ENCODE data around the gene SFMBT2. TPM values are rescaled to one million over a fixed set of nuclear protein-coding genes. Genes with fewer than 3 reads are reported as not detected.

Gene SFMBT2
- total RNA-seq, 1 experiment from 2014 or later = 0.02 TPM

GRCh38 chr10:7317786-7318446 is 92.9 kb downstream of the SFMBT2 start:
- no peaks in the 10 kb centered on the region for H3K9me2 ChIP-seq (ENCODE audit: insufficient read depth)
- no peaks in the 10 kb centered on the region for H3K79me2 ChIP-seq (ENCODE audit: insufficient read depth, low read length)
- no peak overlapping the region for H3K9ac ChIP-seq (ENCODE audit: low read length)
- TF ChIP-seq CTCF (IDR thresholded peaks at IDR 0.05 in 2 of 3, conservative IDR thresholded peaks at IDR 0.05 in 1 of 3; ENCODE audit: borderline replicate concordance in 1 of 3, insufficient read depth in 1 of 3, low read depth in 2 of 3, low read length in 2 of 3) (no peak), EGR1 (IDR thresholded peaks at IDR 0.05; ENCODE audit: low read depth) (no peak), ZBTB33 (IDR thresholded peaks at IDR 0.05; ENCODE audit: extremely low read depth, insufficient replicate concordance, low read length) (no peak), POLR2AphosphoS5 (IDR thresholded peaks at IDR 0.05; ENCODE audit: low read depth, low read length) (no peak), SP1 (IDR thresholded peaks at IDR 0.05; ENCODE audit: low read depth) (no peak), ELF1 (IDR thresholded peaks at IDR 0.05; ENCODE audit: borderline replicate concordance, low read depth) (no peak), ZNF274 (IDR thresholded peaks at IDR 0.05; ENCODE audit: low read depth, low read length) (no peak), RAD21 (IDR thresholded peaks at IDR 0.05; ENCODE audit: low read depth) (no peak), CBX3 (IDR thresholded peaks at IDR 0.05; ENCODE audit: low read depth) (no peak), SIN3A (IDR thresholded peaks at IDR 0.05; ENCODE audit: low read depth) (no peak), EZH2phosphoT487 (IDR thresholded peaks at IDR 0.05; ENCODE audit: borderline replicate concordance) (no peak), ZFX (IDR thresholded peaks at IDR 0.05) (no peak), MAX (IDR thresholded peaks at IDR 0.05) (no peak), FOSL1 (IDR thresholded peaks at IDR 0.05; ENCODE audit: low read depth) (no peak), ATF3 (IDR thresholded peaks at IDR 0.05) (no peak), EZH2 (IDR thresholded peaks at IDR 0.05) (no peak)
- DNase-seq (ENCODE audit: low read depth, low spot score) (no peak), ATAC-seq (no peak)
- ChIA-PET RAD21 (ENCODE audit: low non-redundant PET in 1 of 2, low total read pairs in 2 of 2, uncharacterized antibody in 2 of 2, unreplicated experiment in 2 of 2) (no interaction called here), CTCF (no interaction called here), POLR2A (interaction anchor here (0.6 kb wide), 1 partner anchor 8 kb away, joined by 3 read pairs; no protein-coding TSS in a partner anchor)
- no peaks in the 10 kb centered on the region for H3K4me1 ChIP-seq (ENCODE audit: control insufficient read depth in 1 of 2, insufficient read depth in 2 of 2, low read length in 2 of 2)
- no peaks in the 10 kb centered on the region for H3K36me3 ChIP-seq (ENCODE audit: control insufficient read depth in 1 of 2, insufficient read depth in 2 of 2, low read length in 2 of 2)
- no peak overlapping the region for H3K27ac ChIP-seq (ENCODE audit: low read depth, low read length)
- H3K27me3 ChIP-seq (ENCODE audit: insufficient read depth, low read length) = no peaks in the 10 kb centered on the region
- H4K20me1 ChIP-seq (ENCODE audit: insufficient read depth) = no peaks in the 10 kb centered on the region
- intact Hi-C loops (cut with micrococcal nuclease) = no loop called here
- H3K9me3 ChIP-seq (ENCODE audit: control insufficient read depth in 1 of 2, insufficient read depth in 1 of 2, low read depth in 1 of 2, low read length in 2 of 2) = peaks cover 0 to 2% of the 10 kb centered on the region in 2 experiments; a peak in 1 of 4 replicates
- no peak overlapping the region for H3K4me3 ChIP-seq (replicated peaks in 1 of 2; ENCODE audit: low read depth in 1 of 2, low read length in 2 of 2)
- no TSS peak for BruUV-seq (replicated peaks)
- H2AFZ ChIP-seq (ENCODE audit: low read depth, low read length, poor library complexity, severe bottlenecking) = no peak overlapping the region
- no peak overlapping the region for H3K4me2 ChIP-seq (ENCODE audit: low read length)

All from HCT116 (cell line).